AG09319 (cell line): Measurements from ENCODE around the gene FER.
"Not testable (repeated sequence)": the region's sequence is repeated elsewhere in the genome, so short reads cannot be mapped to it uniquely, and the experiment has no call there.

ENCODE experiments used
- DNase-seq: peaks from one replicate; pipeline ENCODE4 v3.0.0-alpha.2; 2010; ENCODE audit warnings: low read depth; ENCODE audit errors: extremely low read depth
- TF ChIP-seq, protein P1 (sequence below): IDR thresholded peaks from 2 replicates; pipeline ENCODE4 v1.5.1; 2011; ENCODE audit warnings: low read depth, mild to moderate bottlenecking, inconsistent platforms, low read length, moderate library complexity

Gene FER

DNA sequence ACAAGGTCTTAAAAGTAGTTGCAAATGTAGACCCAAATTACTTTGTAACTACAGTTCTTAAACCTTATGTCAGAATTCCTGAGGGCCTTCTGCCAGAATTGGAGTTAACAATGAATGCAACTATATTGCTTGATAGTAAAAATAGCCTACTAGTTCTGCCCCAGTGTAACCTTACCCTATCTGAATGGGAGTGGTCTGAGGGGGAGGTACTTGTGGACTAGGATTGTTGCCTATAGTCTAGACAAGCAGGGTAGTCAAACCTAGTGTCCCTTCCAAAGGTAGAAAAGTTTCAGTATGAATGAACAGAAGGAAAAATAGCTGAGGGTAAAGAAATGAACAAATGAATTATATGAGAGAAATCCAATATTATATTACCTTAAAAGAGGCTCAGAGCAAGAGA is 419.9 kb downstream of the FER start:
- TF ChIP-seq, protein P1, sequence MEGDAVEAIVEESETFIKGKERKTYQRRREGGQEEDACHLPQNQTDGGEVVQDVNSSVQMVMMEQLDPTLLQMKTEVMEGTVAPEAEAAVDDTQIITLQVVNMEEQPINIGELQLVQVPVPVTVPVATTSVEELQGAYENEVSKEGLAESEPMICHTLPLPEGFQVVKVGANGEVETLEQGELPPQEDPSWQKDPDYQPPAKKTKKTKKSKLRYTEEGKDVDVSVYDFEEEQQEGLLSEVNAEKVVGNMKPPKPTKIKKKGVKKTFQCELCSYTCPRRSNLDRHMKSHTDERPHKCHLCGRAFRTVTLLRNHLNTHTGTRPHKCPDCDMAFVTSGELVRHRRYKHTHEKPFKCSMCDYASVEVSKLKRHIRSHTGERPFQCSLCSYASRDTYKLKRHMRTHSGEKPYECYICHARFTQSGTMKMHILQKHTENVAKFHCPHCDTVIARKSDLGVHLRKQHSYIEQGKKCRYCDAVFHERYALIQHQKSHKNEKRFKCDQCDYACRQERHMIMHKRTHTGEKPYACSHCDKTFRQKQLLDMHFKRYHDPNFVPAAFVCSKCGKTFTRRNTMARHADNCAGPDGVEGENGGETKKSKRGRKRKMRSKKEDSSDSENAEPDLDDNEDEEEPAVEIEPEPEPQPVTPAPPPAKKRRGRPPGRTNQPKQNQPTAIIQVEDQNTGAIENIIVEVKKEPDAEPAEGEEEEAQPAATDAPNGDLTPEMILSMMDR = no peak
- DNase-seq = no peak

GRCh38 chr5:109168151-109168550 is 420.5 kb downstream of the FER start:
- TF ChIP-seq, protein P1 = no peak
- DNase-seq = no peak

- TF ChIP-seq, protein P1 = no peak
- DNase-seq = no peak
Observed at GRCh38 chr5:109170629-109171350, 423.1 kb downstream of the FER start.

DNA sequence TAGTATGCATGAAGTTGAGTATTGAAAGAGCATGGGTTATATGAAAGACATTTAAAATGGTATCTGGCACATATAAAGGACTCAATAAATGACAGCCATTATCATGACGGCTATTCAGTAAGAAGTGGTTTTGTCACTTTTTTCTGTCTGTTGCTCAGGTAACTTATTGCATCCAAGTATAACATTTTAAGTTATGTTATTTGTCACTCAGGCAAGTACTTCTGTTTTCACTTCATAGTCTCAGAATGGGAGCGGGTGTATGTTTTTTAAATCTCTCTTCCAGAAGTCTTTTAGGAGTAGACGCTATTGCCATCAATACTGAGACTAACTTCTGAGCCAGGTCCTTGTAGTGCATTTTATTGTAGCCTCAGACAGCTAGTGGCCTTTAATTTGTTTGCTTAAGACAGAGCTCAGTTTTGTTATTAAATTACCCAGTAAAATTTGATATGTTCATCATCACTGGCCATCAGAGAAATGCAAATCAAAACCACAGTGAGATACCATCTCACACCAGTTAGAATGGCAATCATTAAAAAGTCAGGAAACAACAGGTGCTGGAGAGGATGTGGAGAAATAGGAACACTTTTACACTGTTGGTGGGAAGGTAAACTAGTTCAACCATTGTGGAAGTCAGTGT is 423.9 kb downstream of the FER start:
- DNase-seq = not testable (repeated sequence)

DNA sequence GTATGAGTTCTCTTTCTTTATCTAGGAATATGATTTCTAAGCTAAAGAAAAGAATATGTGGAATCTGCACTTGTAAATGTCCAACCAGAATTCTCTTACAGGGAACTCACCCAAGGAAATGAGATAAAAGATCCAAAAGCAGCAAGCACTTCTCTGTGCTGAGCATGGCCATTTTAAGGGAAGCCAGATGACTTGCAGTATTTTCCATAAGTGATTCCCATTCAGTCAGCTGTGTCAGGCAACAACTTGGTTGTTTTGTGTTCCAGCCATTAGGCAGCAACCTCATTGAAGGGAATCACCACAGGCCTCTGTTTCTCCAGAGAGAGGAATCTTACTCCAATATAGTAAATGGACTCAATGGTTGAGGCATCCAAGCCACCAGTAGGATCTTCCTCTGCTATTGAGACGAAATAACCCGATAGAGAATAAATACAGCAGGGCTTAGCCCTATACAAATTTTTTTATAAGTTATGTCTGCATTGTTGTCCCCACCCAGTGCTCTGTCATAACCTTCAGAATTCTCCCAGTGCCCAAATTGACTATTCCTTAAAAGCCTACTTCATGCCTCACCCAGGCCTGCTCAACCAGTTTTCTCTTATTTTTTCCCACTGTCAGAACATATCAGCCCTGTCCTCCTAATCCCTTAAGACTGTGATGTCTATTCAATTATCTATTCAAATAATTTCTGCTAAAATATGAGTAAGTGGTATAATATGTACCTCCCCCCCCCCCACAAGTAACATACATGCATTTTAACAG is 425.5 kb downstream of the FER start:
- DNase-seq = no peak
- TF ChIP-seq, protein P1 = no peak

DNA sequence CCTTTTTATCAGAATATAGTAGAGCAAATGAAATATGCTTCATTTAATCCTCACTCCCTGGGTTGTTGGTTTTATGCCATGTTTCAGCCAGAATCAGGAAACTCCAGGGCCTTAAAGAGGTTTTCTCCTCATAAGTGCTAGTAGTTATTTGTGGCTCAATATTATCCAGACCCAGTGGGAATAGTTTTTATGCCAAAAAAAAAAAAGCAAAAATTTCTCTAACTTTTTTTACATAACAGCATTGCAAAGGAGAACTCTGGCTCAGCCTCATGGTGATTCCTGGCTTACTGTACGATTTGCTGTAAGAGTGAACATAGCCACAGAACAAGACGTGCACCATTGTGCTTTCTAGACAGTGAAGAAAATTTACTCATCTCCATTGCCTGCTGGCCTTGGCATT is 429.5 kb downstream of the FER start:
- TF ChIP-seq, protein P1 = no peak
- no peak for DNase-seq

- TF ChIP-seq, protein P1 = no peak
- DNase-seq = no peak
Observed at GRCh38 chr5:109177782-109178181, 430.1 kb downstream of the FER start.
